PFSK-1 (cell line): ENCODE data around the gene STBD1.

ENCODE experiments used
- FOXP2 ChIP-seq: optimal IDR thresholded peaks from 2 replicates; pipeline ENCODE3; 2011; ENCODE audit warnings: borderline replicate concordance, control low read depth, inconsistent platforms; ENCODE audit not compliant: insufficient read depth; ENCODE audit errors: extremely low read length, extremely low read depth
- POLR2AphosphoS5 ChIP-seq: IDR thresholded peaks from 2 replicates; pipeline ENCODE4 v1.6.1; 2012; ENCODE audit warnings: low read depth, mild to moderate bottlenecking, control low read depth, low read length, moderate library complexity
- SIN3A ChIP-seq: IDR thresholded peaks from 2 replicates; pipeline ENCODE4 v1.6.1; 2012; ENCODE audit warnings: mild to moderate bottlenecking, low read length, moderate library complexity, borderline replicate concordance; ENCODE audit not compliant: insufficient read depth
- TAF1 ChIP-seq: IDR thresholded peaks from 2 replicates; pipeline ENCODE4 v1.6.1; 2012; ENCODE audit warnings: low read length, control low read depth, borderline replicate concordance; ENCODE audit not compliant: insufficient read depth
- TF ChIP-seq, protein P1 (sequence below), 2 experiments: IDR thresholded peaks; 2 replicates each; pipeline versions ENCODE4 v1.6.1 to v1.8.0; 2011 to 2012; ENCODE audit warnings: low read depth in 2 of 2, low read length in 2 of 2, control low read depth in 1 of 2, inconsistent platforms in 1 of 2, mild to moderate bottlenecking in 1 of 2, moderate library complexity in 1 of 2; ENCODE audit not compliant: insufficient read depth in 1 of 2

DNA sequence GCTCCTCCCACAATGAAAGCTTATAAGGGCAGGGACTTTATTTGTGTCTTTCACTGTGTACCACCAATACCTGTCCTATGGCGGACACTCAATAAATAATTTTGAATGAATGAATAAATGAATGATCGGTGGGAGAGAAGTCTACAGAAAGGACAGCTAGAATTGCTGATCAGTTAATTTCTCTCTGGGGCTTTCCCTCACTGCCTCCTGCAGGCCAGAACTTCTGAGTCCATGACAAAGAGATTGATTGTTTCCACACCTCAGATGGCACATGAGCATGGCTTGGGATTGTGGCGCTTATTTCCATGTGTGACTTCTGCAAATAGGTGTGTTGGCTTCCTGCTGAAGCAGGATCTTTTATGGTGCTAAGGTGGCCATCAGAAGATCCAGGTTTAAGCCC, 48.7 kb upstream of the STBD1 start:
- no peak for TF ChIP-seq POLR2AphosphoS5
- no peak for TF ChIP-seq FOXP2
- TF ChIP-seq, protein P1, sequence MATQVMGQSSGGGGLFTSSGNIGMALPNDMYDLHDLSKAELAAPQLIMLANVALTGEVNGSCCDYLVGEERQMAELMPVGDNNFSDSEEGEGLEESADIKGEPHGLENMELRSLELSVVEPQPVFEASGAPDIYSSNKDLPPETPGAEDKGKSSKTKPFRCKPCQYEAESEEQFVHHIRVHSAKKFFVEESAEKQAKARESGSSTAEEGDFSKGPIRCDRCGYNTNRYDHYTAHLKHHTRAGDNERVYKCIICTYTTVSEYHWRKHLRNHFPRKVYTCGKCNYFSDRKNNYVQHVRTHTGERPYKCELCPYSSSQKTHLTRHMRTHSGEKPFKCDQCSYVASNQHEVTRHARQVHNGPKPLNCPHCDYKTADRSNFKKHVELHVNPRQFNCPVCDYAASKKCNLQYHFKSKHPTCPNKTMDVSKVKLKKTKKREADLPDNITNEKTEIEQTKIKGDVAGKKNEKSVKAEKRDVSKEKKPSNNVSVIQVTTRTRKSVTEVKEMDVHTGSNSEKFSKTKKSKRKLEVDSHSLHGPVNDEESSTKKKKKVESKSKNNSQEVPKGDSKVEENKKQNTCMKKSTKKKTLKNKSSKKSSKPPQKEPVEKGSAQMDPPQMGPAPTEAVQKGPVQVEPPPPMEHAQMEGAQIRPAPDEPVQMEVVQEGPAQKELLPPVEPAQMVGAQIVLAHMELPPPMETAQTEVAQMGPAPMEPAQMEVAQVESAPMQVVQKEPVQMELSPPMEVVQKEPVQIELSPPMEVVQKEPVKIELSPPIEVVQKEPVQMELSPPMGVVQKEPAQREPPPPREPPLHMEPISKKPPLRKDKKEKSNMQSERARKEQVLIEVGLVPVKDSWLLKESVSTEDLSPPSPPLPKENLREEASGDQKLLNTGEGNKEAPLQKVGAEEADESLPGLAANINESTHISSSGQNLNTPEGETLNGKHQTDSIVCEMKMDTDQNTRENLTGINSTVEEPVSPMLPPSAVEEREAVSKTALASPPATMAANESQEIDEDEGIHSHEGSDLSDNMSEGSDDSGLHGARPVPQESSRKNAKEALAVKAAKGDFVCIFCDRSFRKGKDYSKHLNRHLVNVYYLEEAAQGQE (IDR thresholded peaks at IDR 0.05; ENCODE audit: insufficient read depth in 1 of 2, low read depth in 2 of 2, low read length in 2 of 2) = no peak
- no peak for TF ChIP-seq SIN3A
- TF ChIP-seq TAF1 = no peak
